K562 (cell line): ENCODE data around the gene LITAF. TPM values are rescaled to one million over a fixed set of nuclear protein-coding genes. Genes with fewer than 3 reads are reported as not detected.

Source experiments
- ATAC-seq: fragments of 200-7000 bp; cut with Tn5 transposase; 3 replicates; pipeline ENCODE4 v1.9.1; 2020; ENCODE audit warnings: moderate library complexity
- BruUV-seq: library from RNA; stranded (reverse); fragments of 400-500 nt; replicated peaks from 2 replicates; lab custom pipeline; 2021; lab: Mats Ljungman, UMichigan
- CTCF ChIA-PET: fragments of 300-600 bp; formaldehyde crosslinking; extraction: SDS; loops from one replicate; lab custom pipeline; 2021; ENCODE audit warnings: low intra/inter-chr PET ratio; lab: Yijun Ruan, JAX
- POLR2A ChIA-PET: fragments of 300-600, 350-650 bp; sonication (Branson Sonifier 250); formaldehyde crosslinking; extraction: SDS; loops from one replicate; lab custom pipeline; 2021; ENCODE audit warnings: antibody characterized with exemption, inconsistent platforms; lab: Yijun Ruan, JAX
- DNase-seq, 4 experiments: peaks; one replicate each; pipeline versions ENCODE4 v3.0.0 to v3.0.0-alpha.2; 2011 to 2018; ENCODE audit warnings: low spot score in 3 of 4, mixed read lengths in 3 of 4; ENCODE audit errors: extremely low read depth in 1 of 4
- FAIRE-seq: peaks from 2 replicates; lab custom pipeline; 2011; peaks lifted over from hg19 to GRCh38; lab: Jason Lieb, UNC
- H2AFZ ChIP-seq: 2 replicates; pipeline ENCODE4 v1.6.0; 2011; ENCODE audit warnings: low read depth, low read length, control low read depth, inconsistent platforms
- H3K27ac ChIP-seq: fragments of 200-600 bp; 3 replicates; pipeline ENCODE4 v1.8.0; 2011; ENCODE audit warnings: low read depth, mild to moderate bottlenecking, control low read depth, inconsistent platforms, low read length, moderate library complexity, mixed read lengths; ENCODE audit errors: extremely low read depth
- H3K27me3 ChIP-seq, 2 experiments: fragments of 300-600 bp in 1 of 2; 2 replicates in 1 of 2; 3 replicates in 1 of 2; pipeline versions ENCODE4 v1.6.0 to v1.8.0; 2011; ENCODE audit warnings: inconsistent platforms in 2 of 2, low read length in 2 of 2, mild to moderate bottlenecking in 1 of 2, mixed read lengths in 1 of 2, moderate library complexity in 1 of 2; ENCODE audit not compliant: control insufficient read depth in 2 of 2, insufficient read depth in 2 of 2
- H3K36me3 ChIP-seq: fragments of 300-600 bp; 3 replicates; pipeline ENCODE4 v1.8.0; 2011; ENCODE audit warnings: mild to moderate bottlenecking, low read length, inconsistent platforms; ENCODE audit not compliant: control insufficient read depth, insufficient read depth
- H3K4me1 ChIP-seq, 2 experiments: fragments of 200-600 bp in 1 of 2; replicated peaks in 1 of 2; 2 replicates in 1 of 2; 3 replicates in 1 of 2; pipeline versions ENCODE4 v1.5.1 to v1.8.0; 2011; ENCODE audit warnings: inconsistent platforms in 2 of 2, low read length in 2 of 2, mild to moderate bottlenecking in 1 of 2, mixed read lengths in 1 of 2, moderate library complexity in 1 of 2; ENCODE audit not compliant: control insufficient read depth in 2 of 2, insufficient read depth in 2 of 2
- H3K4me2 ChIP-seq: 2 replicates; pipeline ENCODE4 v1.6.1; 2011; ENCODE audit warnings: low read length, control low read depth, inconsistent platforms, mixed read lengths; ENCODE audit not compliant: insufficient read depth
- H3K4me3 ChIP-seq: fragments of 200-600 bp; sonication (generic), shearing (Covaris generic); 2 replicates; pipeline ENCODE4 v1.5.1; 2016; ENCODE audit warnings: control low read depth, inconsistent platforms
- H3K79me2 ChIP-seq: fragments of 200-600 bp; 3 replicates; pipeline ENCODE4 v1.8.0; 2011; ENCODE audit warnings: low read length, inconsistent platforms; ENCODE audit not compliant: control insufficient read depth, insufficient read depth
- H3K9ac ChIP-seq, 2 experiments: 2 replicates each; pipeline versions ENCODE4 v1.6.0 to v1.6.1; 2011; ENCODE audit warnings: low read depth in 2 of 2, low read length in 2 of 2, control low read depth in 1 of 2, inconsistent platforms in 1 of 2, mild to moderate bottlenecking in 1 of 2, mixed read lengths in 1 of 2; ENCODE audit not compliant: insufficient read depth in 1 of 2
- H3K9me1 ChIP-seq: one replicate; pipeline ENCODE4 v1.6.0; 2011; ENCODE audit warnings: inconsistent platforms, mild to moderate bottlenecking, low read length, moderate library complexity; ENCODE audit not compliant: control insufficient read depth, insufficient read depth
- H3K9me3 ChIP-seq: replicated peaks from 2 replicates; pipeline ENCODE4 v1.5.1; 2011; ENCODE audit warnings: low read depth, low read length, inconsistent platforms; ENCODE audit not compliant: control insufficient read depth, insufficient read depth
- H4K20me1 ChIP-seq: replicated peaks from 2 replicates; pipeline ENCODE4 v1.6.1; 2011; ENCODE audit warnings: low read length, inconsistent platforms, mixed read lengths; ENCODE audit not compliant: control insufficient read depth, insufficient read depth
- ATF3 ChIP-seq, 2 experiments: fragments of 450-650 bp in 1 of 2; sonication (generic) in 1 of 2; formaldehyde crosslinking in 1 of 2; IDR thresholded peaks in 1 of 2; conservative IDR thresholded peaks in 1 of 2; 2 replicates each; pipeline versions ENCODE4 v1.6.1 to v1.8.1; 2016 to 2023; ENCODE audit warnings: mild to moderate bottlenecking in 2 of 2, moderate library complexity in 2 of 2, inconsistent platforms in 1 of 2, missing genetic modification reagents in 1 of 2
- HDAC3 ChIP-seq: fragments of 450-650 bp; IDR thresholded peaks from 2 replicates; pipeline ENCODE4 v1.6.1; 2018; ENCODE audit warnings: borderline replicate concordance, mild to moderate bottlenecking, moderate library complexity; ENCODE audit not compliant: partially characterized antibody
- MGA ChIP-seq: fragments of 450-650 bp; IDR thresholded peaks from 2 replicates; pipeline ENCODE4 v1.6.1; 2016; ENCODE audit warnings: mild to moderate bottlenecking, moderate library complexity
- WGBS: fragments of 100-300 bp; shearing (Covaris generic); methylation state at CpG from one replicate; pipeline ENCODE4 v1.1.6; 2016; ENCODE audit warnings: low coverage, mixed read lengths; ENCODE audit not compliant: insufficient coverage; ENCODE audit errors: missing lambda C conversion rate; 5-methylcytosine and 5-hydroxymethylcytosine counted together
- in situ Hi-C: fragments of 300-500 bp; cut with MboI; formaldehyde crosslinking; loops from 4 replicates; pipeline ENCODE4 v1.15.0; 2018; ENCODE audit warnings: inconsistent platforms, mixed read lengths
- intact Hi-C: fragments of 100-400 bp; cut with micrococcal nuclease; formaldehyde crosslinking; loops from 2 replicates; pipeline ENCODE4 v1.14.2; 2022
- polyA plus RNA-seq, 8 experiments: library from polyadenylated mRNA; depleted of rRNA in 4 of 8; stranded (reverse) in 5 of 8; unstranded in 3 of 8; fragments of >200 nt; fragmentation: Nextera tagmentation in 2 of 8; fragmentation: Illumina TruSeq in 1 of 8; extraction: Ambion mirVana in 2 of 8; extraction: Trizol in 1 of 8; gene quantifications; 2 replicates each; pipeline versions ENCODE4 v1.2.1 to v1.2.3, GENCODE V29; 2011 to 2014; ENCODE audit warnings: inconsistent platforms in 1 of 8, missing spikeins in 1 of 8
- total RNA-seq, 7 experiments: library from RNA; depleted of rRNA in 6 of 7; stranded (reverse); fragments of >200 nt in 6 of 7; fragmentation: Illumina TruSeq in 2 of 7; extraction: Trizol in 2 of 7; gene quantifications; 2 replicates each; pipeline versions ENCODE4 v1.2.1 to v1.2.3, GENCODE V29; 2011 to 2021; ENCODE audit warnings: low replicate concordance in 1 of 7
- TF ChIP-seq, protein P1 (sequence below): sonication (generic); formaldehyde crosslinking; IDR thresholded peaks from 2 replicates; pipeline ENCODE4 v1.8.1; 2023; ENCODE audit warnings: mild to moderate bottlenecking, missing genetic modification reagents

LITAF gene
- total and polyA plus RNA-seq, 9 of the 15 experiments (the other 6 are each of a cell fraction or from before 2014, with no cell fraction given), result 4.1 to 17.8 (median 11.9) TPM

DNA sequence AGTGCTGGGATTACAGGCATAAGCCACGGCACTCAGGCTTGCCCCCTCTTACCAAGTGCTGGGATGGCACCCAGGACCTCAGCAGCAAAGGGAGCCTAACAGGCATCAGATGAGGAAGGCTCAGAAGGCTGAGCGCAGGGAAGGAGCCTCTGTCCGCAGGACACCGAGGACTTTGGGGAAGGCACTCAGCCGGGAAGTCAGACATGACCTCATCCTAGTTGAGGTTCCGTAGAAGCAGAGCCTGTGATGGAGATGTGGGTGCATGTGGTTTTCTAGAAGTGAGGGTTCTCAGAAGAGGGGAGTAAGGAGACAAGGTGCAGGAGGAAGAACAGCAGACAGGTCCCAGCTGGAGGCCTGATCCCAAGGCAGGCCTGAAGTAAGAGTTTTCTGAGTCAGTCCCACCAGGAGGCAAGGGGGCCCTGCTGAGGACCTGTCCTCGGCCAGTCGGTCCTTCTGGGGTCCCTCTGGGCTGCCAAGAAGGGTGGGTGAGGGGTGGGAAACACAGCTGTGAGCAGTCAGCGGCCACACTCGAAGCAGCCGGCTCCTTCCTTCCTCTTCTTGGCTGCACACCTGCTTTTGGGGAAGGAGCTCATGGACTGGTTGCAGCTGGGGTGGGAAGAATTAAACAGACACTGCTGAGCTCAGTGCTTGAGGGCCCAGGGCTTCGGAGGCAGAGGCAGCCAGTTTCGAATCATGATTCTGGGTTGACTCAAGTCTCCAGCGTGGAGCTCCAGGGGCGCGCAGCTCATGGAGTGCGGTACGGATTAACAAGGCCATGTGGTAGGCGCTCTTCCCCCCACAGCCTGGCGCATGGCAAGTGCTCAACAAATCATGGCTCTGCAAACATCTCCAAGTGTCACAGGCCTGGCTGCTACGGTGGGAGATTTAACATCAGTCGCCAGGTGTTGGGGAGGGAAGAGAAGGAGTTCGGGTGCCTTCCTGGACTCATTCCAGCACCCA, 42.6 kb upstream of the LITAF start:
- no peak overlapping the region; a peak in 1 of 4 replicates for H3K9ac ChIP-seq
- TF ChIP-seq, protein P1, sequence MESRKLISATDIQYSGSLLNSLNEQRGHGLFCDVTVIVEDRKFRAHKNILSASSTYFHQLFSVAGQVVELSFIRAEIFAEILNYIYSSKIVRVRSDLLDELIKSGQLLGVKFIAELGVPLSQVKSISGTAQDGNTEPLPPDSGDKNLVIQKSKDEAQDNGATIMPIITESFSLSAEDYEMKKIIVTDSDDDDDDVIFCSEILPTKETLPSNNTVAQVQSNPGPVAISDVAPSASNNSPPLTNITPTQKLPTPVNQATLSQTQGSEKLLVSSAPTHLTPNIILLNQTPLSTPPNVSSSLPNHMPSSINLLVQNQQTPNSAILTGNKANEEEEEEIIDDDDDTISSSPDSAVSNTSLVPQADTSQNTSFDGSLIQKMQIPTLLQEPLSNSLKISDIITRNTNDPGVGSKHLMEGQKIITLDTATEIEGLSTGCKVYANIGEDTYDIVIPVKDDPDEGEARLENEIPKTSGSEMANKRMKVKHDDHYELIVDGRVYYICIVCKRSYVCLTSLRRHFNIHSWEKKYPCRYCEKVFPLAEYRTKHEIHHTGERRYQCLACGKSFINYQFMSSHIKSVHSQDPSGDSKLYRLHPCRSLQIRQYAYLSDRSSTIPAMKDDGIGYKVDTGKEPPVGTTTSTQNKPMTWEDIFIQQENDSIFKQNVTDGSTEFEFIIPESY, result peak; percentile 96
- TF ChIP-seq HDAC3, result no peak
- TF ChIP-seq ATF3 (IDR thresholded peaks at IDR 0.05), result peak; percentile 32; the same call in 1 of the 2 replicates
- TF ChIP-seq ATF3 (CRISPR knock-in tag; conservative IDR thresholded peaks at IDR 0.05), result no peak
- peak; percentile 46 for TF ChIP-seq MGA

More for the DNA sequence above, 42.6 kb upstream of the LITAF start:
- FAIRE-seq (no peak), ATAC-seq (no peak; the same call in 2 of the 3 replicates), DNase-seq (no peak)
- CTCF ChIA-PET, result no interaction called here
- H3K4me1 ChIP-seq, result peaks cover 15 to 22% of the 10 kb centered on the region in 2 experiments
- no peak overlapping the region for H3K27ac ChIP-seq
- POLR2A ChIA-PET, result interaction anchor here (1.1 to 1.2 kb wide), 2 partner anchors 13 kb away, joined by 3 read pairs; no protein-coding TSS in a partner anchor
- in situ Hi-C loops (no loop called here), intact Hi-C loops (no loop called here)
- no peaks in the 10 kb centered on the region for H3K36me3 ChIP-seq
- H3K9me1 ChIP-seq, result no peaks in the 10 kb centered on the region
- H3K4me3 ChIP-seq, result no peak overlapping the region
- peaks cover 0 to 23% of the 10 kb centered on the region in 2 experiments; a peak in 3 of 5 replicates for H3K27me3 ChIP-seq
- 66% methylated on average over 21 of the region's 23 CpGs for WGBS
- H4K20me1 ChIP-seq, result no peaks in the 10 kb centered on the region
- H3K9me3 ChIP-seq, result no peaks in the 10 kb centered on the region
- H3K4me2 ChIP-seq, result no peak overlapping the region
- no peaks in the 10 kb centered on the region for H3K79me2 ChIP-seq
- BruUV-seq, result no TSS peak
- no peak overlapping the region for H2AFZ ChIP-seq
